M059J (cell line): Measurements from ENCODE around the gene TAS2R3. TPM values are rescaled to one million over a fixed set of nuclear protein-coding genes. Genes with fewer than 3 reads are reported as not detected.
A peak's percentile ranks its signal among the peaks of the same experiment; 100 is the strongest.

Experiments used
- DNase-seq: peaks from one replicate; pipeline ENCODE4 v3.0.0-alpha.2; 2012; ENCODE audit warnings: low read depth
- total RNA-seq: library from RNA; depleted of rRNA; stranded (reverse); fragments of >200 nt; shearing (Covaris generic); gene quantifications from 2 replicates; pipeline ENCODE4 v1.2.3, GENCODE V29; 2014; rRNA removed

The TAS2R3 gene
- total RNA-seq, 1 experiment from 2014 or later: not detected

GRCh38 chr7:141785706-141786552 is 22.0 kb downstream of the TAS2R3 start:
- DNase-seq: peak; percentile 64

GRCh38 chr7:141788296-141788695 is 24.4 kb downstream of the TAS2R3 start:
- DNase-seq: no peak

- DNase-seq: no peak
Measured at GRCh38 chr7:141789917-141790316, 26.0 kb downstream of the TAS2R3 start, which contains the start of gene TAS2R5. Gene TAS2R5 (plus strand): TSS chr7:141790217. CDS start chr7:141790362, 145 bp downstream.

GRCh38 chr7:141792526-141792925 is 28.6 kb downstream of the TAS2R3 start:
- no peak for DNase-seq

Other genes with a start within 250 kb of the TAS2R3 start
- gene AGK, start 212.7 kb upstream of the TAS2R3 start, total RNA-seq: 42.2 and 44.7 TPM in 2 replicates
- gene DENND11, start 61.9 kb upstream of the TAS2R3 start, total RNA-seq: 8.1 and 10.7 TPM in 2 replicates
- not detected in 2 replicates for gene WEE2, start 55.7 kb upstream of the TAS2R3 start, total RNA-seq
- gene SSBP1, start 25.7 kb upstream of the TAS2R3 start, total RNA-seq: 320 and 374 TPM in 2 replicates
- 0.20 TPM in 1 of 2 replicates, not detected in the other for gene TAS2R4, start 12.6 kb downstream of the TAS2R3 start, total RNA-seq
- 0.30 TPM in 1 of 2 replicates, not detected in the other for gene TAS2R5, start 26.1 kb downstream of the TAS2R3 start, total RNA-seq
- not detected in 2 replicates for gene PRSS37, start 77.4 kb downstream of the TAS2R3 start, total RNA-seq
- not detected in 2 replicates for gene OR9A4, start 152.3 kb downstream of the TAS2R3 start, total RNA-seq
- gene CLEC5A, start 182.9 kb downstream of the TAS2R3 start, total RNA-seq: not detected in 2 replicates
- not detected in 2 replicates for gene TAS2R38, start 209.7 kb downstream of the TAS2R3 start, total RNA-seq
- 0.10 and 0.20 TPM in 2 replicates for gene MGAM, start 231.8 kb downstream of the TAS2R3 start, total RNA-seq